Measurements from ENCODE around the gene PSTK. TPM values are rescaled to one million over a fixed set of nuclear protein-coding genes. Genes with fewer than 3 reads are reported as not detected.

PSTK gene
- total RNA-seq, 6 experiments from 2014 or later, result 2.6 to 5.1 (median 4.2) TPM

GRCh38 chr10:123027861-123028260, 47.7 kb downstream of the PSTK start:
- Mint-ChIP-seq H3K4me1 (ENCODE audit: low read depth) (no peaks in the 10 kb centered on the region), H3K27ac (peak overlapping the region; percentile 50; the same call in 1 of the 2 replicates), H3K9me3 (no peaks in the 10 kb centered on the region), H3K4me3 (no peak overlapping the region), H3K27me3 (ENCODE audit: insufficient read depth) (no peaks in the 10 kb centered on the region; the same call in none of the 2 replicates), H3K36me3 (ENCODE audit: low read depth) (no peaks in the 10 kb centered on the region)
- no peak for TF ChIP-seq CTCF (IDR thresholded peaks at IDR 0.05)
- DNase-seq, result peak; percentile 55

GRCh38 chr10:123031124-123031523, 50.9 kb downstream of the PSTK start:
- DNase-seq, result no peak
- Mint-ChIP-seq H3K27me3 (ENCODE audit: insufficient read depth) (peaks cover 1% of the 10 kb centered on the region), H3K36me3 (ENCODE audit: low read depth) (peaks cover 6% of the 10 kb centered on the region; the same call in 1 of the 2 replicates), H3K27ac (no peak overlapping the region), H3K4me1 (ENCODE audit: low read depth) (no peaks in the 10 kb centered on the region), H3K9me3 (no peaks in the 10 kb centered on the region), H3K4me3 (no peak overlapping the region)
- TF ChIP-seq CTCF (IDR thresholded peaks at IDR 0.05), result no peak

GRCh38 chr10:123034332-123034731, 54.1 kb downstream of the PSTK start:
- Mint-ChIP-seq H3K27ac (no peak overlapping the region), H3K4me3 (no peak overlapping the region)
- TF ChIP-seq CTCF (IDR thresholded peaks at IDR 0.05), result no peak

GRCh38 chr10:123035467-123036086, 55.4 kb downstream of the PSTK start:
- TF ChIP-seq CTCF (IDR thresholded peaks at IDR 0.05), result no peak
- peaks cover 6% of the 10 kb centered on the region; the same call in 1 of the 2 replicates for H3K36me3 Mint-ChIP-seq (ENCODE audit: low read depth)
- no peak overlapping the region for H3K27ac Mint-ChIP-seq
- H3K4me3 Mint-ChIP-seq, result no peak overlapping the region
- H3K27me3 Mint-ChIP-seq (ENCODE audit: insufficient read depth), result peaks cover 3% of the 10 kb centered on the region
- DNase-seq, result no peak
- no peaks in the 10 kb centered on the region for H3K9me3 Mint-ChIP-seq
- H3K4me1 Mint-ChIP-seq (ENCODE audit: low read depth), result no peaks in the 10 kb centered on the region

More at GRCh38 chr10:123034332-123034731, 54.1 kb downstream of the PSTK start:
- no peaks in the 10 kb centered on the region for H3K4me1 Mint-ChIP-seq (ENCODE audit: low read depth)
- DNase-seq, result no peak
- peaks cover 6% of the 10 kb centered on the region; the same call in 1 of the 2 replicates for H3K36me3 Mint-ChIP-seq (ENCODE audit: low read depth)
- no peaks in the 10 kb centered on the region for H3K9me3 Mint-ChIP-seq
- H3K27me3 Mint-ChIP-seq (ENCODE audit: insufficient read depth), result peaks cover 3% of the 10 kb centered on the region

- H3K9me3 Mint-ChIP-seq, result no peaks in the 10 kb centered on the region
- peaks cover 3% of the 10 kb centered on the region for H3K27me3 Mint-ChIP-seq (ENCODE audit: insufficient read depth)
- no peaks in the 10 kb centered on the region for H3K4me1 Mint-ChIP-seq (ENCODE audit: low read depth)
- no peak for TF ChIP-seq CTCF (IDR thresholded peaks at IDR 0.05)
- no peak overlapping the region for H3K27ac Mint-ChIP-seq
- peaks cover 6% of the 10 kb centered on the region; the same call in 1 of the 2 replicates for H3K36me3 Mint-ChIP-seq (ENCODE audit: low read depth)
- no peak overlapping the region for H3K4me3 Mint-ChIP-seq
- DNase-seq, result no peak
Observed at GRCh38 chr10:123038782-123039631, 58.8 kb downstream of the PSTK start.

All from HFFc6 (cell line).